Keratinocyte (primary cell): ENCODE results near the gene PRDM11. TPM values are rescaled to one million over a fixed set of nuclear protein-coding genes. Genes with fewer than 3 reads are reported as not detected.
"Not testable (repeated sequence)": the region's sequence is repeated elsewhere in the genome, so short reads cannot be mapped to it uniquely, and the experiment has no call there.

Experiments used
- DNase-seq: peaks from one replicate; pipeline ENCODE4 v3.0.0-alpha.2; 2011; ENCODE audit warnings: low read depth, missing footprints, low spot score
- FAIRE-seq: peaks from 2 replicates; lab custom pipeline; 2011; peaks lifted over from hg19 to GRCh38; lab: Jason Lieb, UNC
- H2AFZ ChIP-seq: 2 replicates; pipeline ENCODE4 v1.6.0; 2012; ENCODE audit warnings: low read length, control low read depth, inconsistent platforms; ENCODE audit not compliant: control insufficient read depth
- H3K27ac ChIP-seq: 2 replicates; pipeline ENCODE4 v1.5.1; 2011; ENCODE audit warnings: low read length; ENCODE audit not compliant: control insufficient read depth, insufficient read depth
- H3K27me3 ChIP-seq: 3 replicates; pipeline ENCODE4 v1.6.0; 2011; ENCODE audit warnings: low read length; ENCODE audit not compliant: control insufficient read depth, insufficient read depth; ENCODE audit errors: extremely low read depth
- H3K36me3 ChIP-seq, 2 experiments: 2 replicates in 1 of 2; 3 replicates in 1 of 2; pipeline ENCODE4 v1.5.1; 2011; ENCODE audit warnings: low read length in 2 of 2, mild to moderate bottlenecking in 1 of 2; ENCODE audit not compliant: control insufficient read depth in 2 of 2, insufficient read depth in 2 of 2; ENCODE audit errors: extremely low read depth in 1 of 2
- H3K4me1 ChIP-seq: 3 replicates; pipeline ENCODE4 v1.5.1; 2011; ENCODE audit warnings: low read length; ENCODE audit not compliant: control insufficient read depth, insufficient read depth; ENCODE audit errors: extremely low read depth
- H3K4me2 ChIP-seq: 3 replicates; pipeline ENCODE4 v1.6.0; 2011; ENCODE audit warnings: low read depth, low read length; ENCODE audit not compliant: control insufficient read depth, insufficient read depth; ENCODE audit errors: extremely low read depth
- H3K4me3 ChIP-seq, 3 experiments: fragments of 200-600 bp in 1 of 3; sonication (generic) in 1 of 3; 2 replicates in 2 of 3; 3 replicates in 1 of 3; pipeline ENCODE4 v1.5.1; 2011 to 2016; ENCODE audit warnings: low read length in 3 of 3, mild to moderate bottlenecking in 3 of 3, control low read depth in 2 of 3, inconsistent platforms in 1 of 3, low read depth in 1 of 3, mixed read lengths in 1 of 3, mixed run types in 1 of 3, moderate library complexity in 1 of 3; ENCODE audit not compliant: control insufficient read depth in 2 of 3, insufficient read depth in 2 of 3; ENCODE audit errors: extremely low read depth in 1 of 3
- H3K79me2 ChIP-seq: 2 replicates; pipeline ENCODE4 v1.6.0; 2012; ENCODE audit warnings: low read length; ENCODE audit not compliant: control insufficient read depth, insufficient read depth
- H3K9ac ChIP-seq: 3 replicates; pipeline ENCODE4 v1.6.0; 2011; ENCODE audit warnings: low read length; ENCODE audit not compliant: control insufficient read depth, insufficient read depth; ENCODE audit errors: extremely low read depth
- H3K9me1 ChIP-seq: 3 replicates; pipeline ENCODE4 v1.6.0; 2011; ENCODE audit warnings: low read length; ENCODE audit not compliant: control insufficient read depth, insufficient read depth; ENCODE audit errors: extremely low read depth
- H3K9me3 ChIP-seq: 2 replicates; pipeline ENCODE4 v1.5.1; 2012; ENCODE audit warnings: low read depth, low read length; ENCODE audit not compliant: control insufficient read depth
- H4K20me1 ChIP-seq: 3 replicates; pipeline ENCODE4 v1.6.0; 2011; ENCODE audit warnings: low read length; ENCODE audit not compliant: control insufficient read depth, insufficient read depth; ENCODE audit errors: extremely low read depth
- CTCF ChIP-seq, 3 experiments: IDR thresholded peaks in 1 of 3; conservative IDR thresholded peaks in 1 of 3; optimal IDR thresholded peaks in 1 of 3; 2 replicates in 2 of 3; 3 replicates in 1 of 3; pipeline versions ENCODE3 to v1.5.1; 2011; ENCODE audit warnings: low read length in 3 of 3, mild to moderate bottlenecking in 3 of 3, moderate library complexity in 2 of 3, control low read depth in 1 of 3, inconsistent platforms in 1 of 3; ENCODE audit not compliant: insufficient read depth in 2 of 3; ENCODE audit errors: extremely low read depth in 1 of 3
- EZH2 ChIP-seq: IDR thresholded peaks from one replicate; pipeline ENCODE4 v1.6.1; 2012; ENCODE audit warnings: inconsistent platforms, mild to moderate bottlenecking, low read length, moderate library complexity
- dilution Hi-C: fragments of 300-500 bp; cut with MboI; formaldehyde crosslinking; loops from one replicate; pipeline ENCODE4 v1.7.0; 2020; ENCODE audit warnings: low sequenced_read_pairs; ENCODE audit not compliant: extremely low pct_ligation_motif_present
- polyA plus RNA-seq, 5 experiments: library from polyadenylated mRNA; depleted of rRNA in 3 of 5; stranded (reverse) in 3 of 5; stranded (forward) in 1 of 5; unstranded in 1 of 5; fragments of >200 nt; gene quantifications; 1 replicate in 1 of 5; 2 replicates in 3 of 5; 3 replicates in 1 of 5; pipeline versions ENCODE4 v1.2.1 to v1.2.3, GENCODE V29; 2011 to 2012; ENCODE audit warnings: missing spikeins in 2 of 5, low read depth in 1 of 5, low replicate concordance in 1 of 5

The PRDM11 gene
- polyA plus RNA-seq, 1 donor (not counting 4 experiments of a cell fraction or from before 2014, with no cell fraction given), result 2.1 TPM

DNA sequence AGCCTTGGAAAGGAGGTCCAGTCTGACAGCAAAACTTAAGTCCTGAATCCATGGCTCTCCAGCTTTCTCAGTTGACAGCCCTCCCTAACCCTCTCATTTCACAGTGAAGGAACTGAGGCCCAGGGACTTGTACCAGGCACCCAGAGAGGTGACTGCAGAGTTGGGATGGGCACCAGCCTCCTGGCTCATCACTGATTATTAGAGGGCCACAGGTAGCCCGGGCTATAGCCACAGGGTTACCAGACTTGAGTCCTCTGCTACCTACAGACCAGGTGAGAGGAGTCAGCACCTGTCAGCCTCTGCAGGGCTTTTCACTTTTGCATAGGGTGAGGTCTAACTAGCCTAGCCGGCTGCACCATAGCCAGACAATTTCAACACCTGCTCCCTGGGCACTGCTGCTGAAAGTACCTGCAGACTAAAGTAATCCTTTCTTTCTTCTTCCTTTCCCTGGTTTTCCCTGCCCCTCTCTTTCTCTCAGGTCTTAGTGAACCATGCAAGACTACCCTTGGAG, 102.1 kb downstream of the PRDM11 start:
- no peaks in the 10 kb centered on the region for H3K9me3 ChIP-seq
- H3K9me1 ChIP-seq, result no peaks in the 10 kb centered on the region
- H3K4me2 ChIP-seq, result no peak overlapping the region
- no peak overlapping the region for H2AFZ ChIP-seq
- H4K20me1 ChIP-seq, result no peaks in the 10 kb centered on the region
- TF ChIP-seq EZH2, result no peak
- TF ChIP-seq CTCF (optimal IDR thresholded peaks at IDR 0.05 in 1 of 3, IDR thresholded peaks at IDR 0.05 in 1 of 3, conservative IDR thresholded peaks at IDR 0.05 in 1 of 3; ENCODE audit: extremely low read depth in 1 of 3, insufficient read depth in 2 of 3, low read length in 3 of 3), result no peak
- H3K36me3 ChIP-seq, result no peaks in the 10 kb centered on the region
- no peaks in the 10 kb centered on the region for H3K4me1 ChIP-seq
- H3K9ac ChIP-seq, result no peak overlapping the region
- H3K79me2 ChIP-seq, result no peaks in the 10 kb centered on the region
- FAIRE-seq, result no peak
- peaks cover 19% of the 10 kb centered on the region for H3K27me3 ChIP-seq
- no peak for DNase-seq
- dilution Hi-C loops, result no loop called here
- no peak overlapping the region for H3K27ac ChIP-seq
- no peak overlapping the region for H3K4me3 ChIP-seq

DNA sequence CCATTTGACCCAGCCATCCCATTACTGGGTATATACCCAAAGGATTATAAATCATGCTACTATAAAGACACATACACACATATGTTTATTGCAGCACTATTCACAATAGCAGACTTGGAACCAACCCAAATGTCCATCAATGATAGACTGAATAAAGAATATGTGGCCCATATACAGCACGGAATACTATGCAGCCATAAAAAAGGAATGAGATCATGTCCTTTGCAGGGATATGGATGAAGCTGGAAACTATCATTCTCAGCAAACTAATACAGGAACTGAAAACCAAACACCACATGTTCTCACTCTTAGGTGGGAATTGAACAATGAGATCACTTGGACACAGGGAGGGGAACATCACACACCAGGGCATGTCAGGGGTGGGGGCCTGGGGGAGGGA, 102.9 kb downstream of the PRDM11 start:
- H3K36me3 ChIP-seq, dilution Hi-C loops, H3K79me2 ChIP-seq, H3K4me3 ChIP-seq, DNase-seq, FAIRE-seq, H3K9me3 ChIP-seq, H3K4me1 ChIP-seq, H3K9ac ChIP-seq, H2AFZ ChIP-seq, H3K4me2 ChIP-seq, H3K9me1 ChIP-seq, H3K27ac ChIP-seq, H4K20me1 ChIP-seq: not testable (repeated sequence)
- peaks cover 17% of the 10 kb centered on the region for H3K27me3 ChIP-seq
